ENCODE data around the gene MICAL3.

DNA sequence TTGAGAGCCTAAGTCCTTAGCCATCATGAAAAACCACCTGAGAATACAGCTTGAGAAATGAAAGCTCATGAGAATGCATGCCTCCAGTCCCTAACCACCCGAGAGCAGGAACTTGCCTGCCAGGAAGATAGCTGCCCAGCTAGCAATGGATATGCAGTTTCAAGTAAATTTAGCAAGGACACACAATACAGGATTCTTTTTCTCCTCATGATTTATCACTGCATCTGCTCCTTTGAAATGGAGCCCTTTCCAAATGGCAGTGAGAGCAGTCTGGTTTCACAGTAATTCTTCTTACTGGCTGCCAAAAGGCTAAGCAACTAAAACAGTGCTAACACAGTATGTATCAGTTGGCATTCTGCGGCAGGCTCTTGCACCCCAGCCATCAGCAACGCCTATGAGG, 109.9 kb downstream of the MICAL3 start:
- TF ChIP-seq CTCF (IDR thresholded peaks at IDR 0.05) (no peak), EP300 (IDR thresholded peaks at IDR 0.05) (no peak), POLR2A (IDR thresholded peaks at IDR 0.05; ENCODE audit: low read length) (no peak), MAFK (IDR thresholded peaks at IDR 0.05; ENCODE audit: partially characterized antibody) (no peak), REST (IDR thresholded peaks at IDR 0.05) (no peak), TP53 (CRISPR knock-in tag; IDR thresholded peaks at IDR 0.05) (no peak), RNF2 (IDR thresholded peaks at IDR 0.05; ENCODE audit: borderline replicate concordance, low read depth) (no peak), SREBF2 (IDR thresholded peaks at IDR 0.05) (no peak)
